Brain pericyte (primary cell): ENCODE data around the gene IARS1.

Source experiments
- DNase-seq: peaks from one replicate; pipeline ENCODE4 v3.0.0-alpha.2; 2012; ENCODE audit warnings: low read depth, low spot score

The IARS1 gene

GRCh38 chr9:92293452-92294296 is at the start of gene IARS1:
IARS1 (minus strand) TSS chr9:92293697; CDS start chr9:92289419, 4,278 bp downstream.
- peak; percentile 96 for DNase-seq

GRCh38 chr9:92342825-92343488 is 49.5 kb upstream of the IARS1 start:
- DNase-seq: no peak

DNA sequence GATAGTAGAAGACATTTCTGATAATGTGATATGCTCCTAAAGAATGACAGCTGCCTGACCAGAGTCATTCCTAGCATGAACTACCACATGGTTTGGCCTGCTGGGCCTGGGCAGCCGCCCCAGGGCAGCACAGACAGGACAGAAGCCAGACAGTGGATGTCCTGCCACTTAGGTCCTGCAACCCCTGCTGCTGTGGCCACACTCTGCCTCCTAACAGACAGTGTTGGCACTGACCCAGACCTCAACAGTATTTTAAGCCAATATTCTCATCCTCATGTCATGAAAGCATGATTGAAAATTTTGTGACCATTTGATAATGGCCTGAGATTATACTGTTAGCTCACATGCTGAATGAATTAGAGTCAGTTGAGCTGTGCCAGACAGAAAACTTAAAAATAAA is 48.1 kb upstream of the IARS1 start:
- no peak for DNase-seq

GRCh38 chr9:92333282-92333634 is 39.8 kb upstream of the IARS1 start:
- no peak for DNase-seq

- DNase-seq: peak; percentile 49
These were observed 39.2 kb upstream of the IARS1 start for GRCh38 chr9:92332577-92333281.

- DNase-seq: no peak
These were observed 34.7 kb upstream of the IARS1 start for GRCh38 chr9:92328225-92328624.

DNA sequence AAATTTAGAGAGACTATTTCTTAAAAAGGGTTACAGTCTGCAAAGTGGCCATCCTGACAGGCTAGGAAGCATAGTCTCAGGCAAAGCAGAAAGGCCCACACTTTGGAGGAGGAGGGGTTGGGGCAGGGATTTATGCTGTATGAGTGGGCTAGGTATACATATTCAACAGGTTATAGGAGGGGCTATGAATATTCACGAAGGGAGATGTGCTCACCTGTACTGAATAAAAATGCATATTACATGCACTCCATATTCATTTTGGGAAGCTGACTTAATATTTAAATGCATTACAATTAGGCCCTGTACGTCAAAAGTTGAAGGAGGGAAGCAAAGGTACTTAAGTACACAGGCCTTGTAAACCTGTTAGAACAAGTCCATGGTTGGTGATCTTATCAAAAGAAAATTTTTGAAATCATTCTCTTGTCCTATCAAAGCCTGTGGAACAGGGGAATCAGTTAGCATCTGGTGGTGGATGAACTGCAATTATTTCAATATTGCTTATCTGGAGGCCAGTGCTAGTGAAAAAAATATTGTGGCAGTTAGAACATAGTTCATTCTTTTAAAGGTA is 33.9 kb upstream of the IARS1 start:
- no peak for DNase-seq

DNA sequence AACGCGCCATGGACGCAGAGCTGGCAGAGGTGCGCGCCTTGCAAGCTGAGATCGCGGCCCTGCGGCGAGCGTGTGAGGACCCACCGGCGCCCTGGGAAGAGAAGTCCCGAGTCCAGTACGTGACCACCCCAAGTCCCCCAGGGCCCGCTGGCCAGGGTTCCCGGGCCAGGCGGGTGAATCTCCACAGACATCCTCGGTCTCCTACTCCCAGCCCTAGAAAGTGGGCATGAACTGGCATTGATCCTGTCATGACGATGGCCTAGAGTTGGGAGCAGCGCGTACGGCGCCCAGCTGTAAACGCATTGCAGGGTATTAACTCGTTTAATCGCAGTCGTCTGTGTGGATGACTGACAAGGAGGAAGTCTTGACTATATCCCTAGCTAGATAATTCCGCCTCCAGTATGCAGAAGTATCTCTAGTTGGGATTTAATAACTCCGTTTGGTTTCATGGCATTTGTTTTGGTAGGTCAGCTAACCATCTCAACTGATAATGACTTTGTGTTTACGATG is 32.5 kb upstream of the IARS1 start:
- no peak for DNase-seq

DNA sequence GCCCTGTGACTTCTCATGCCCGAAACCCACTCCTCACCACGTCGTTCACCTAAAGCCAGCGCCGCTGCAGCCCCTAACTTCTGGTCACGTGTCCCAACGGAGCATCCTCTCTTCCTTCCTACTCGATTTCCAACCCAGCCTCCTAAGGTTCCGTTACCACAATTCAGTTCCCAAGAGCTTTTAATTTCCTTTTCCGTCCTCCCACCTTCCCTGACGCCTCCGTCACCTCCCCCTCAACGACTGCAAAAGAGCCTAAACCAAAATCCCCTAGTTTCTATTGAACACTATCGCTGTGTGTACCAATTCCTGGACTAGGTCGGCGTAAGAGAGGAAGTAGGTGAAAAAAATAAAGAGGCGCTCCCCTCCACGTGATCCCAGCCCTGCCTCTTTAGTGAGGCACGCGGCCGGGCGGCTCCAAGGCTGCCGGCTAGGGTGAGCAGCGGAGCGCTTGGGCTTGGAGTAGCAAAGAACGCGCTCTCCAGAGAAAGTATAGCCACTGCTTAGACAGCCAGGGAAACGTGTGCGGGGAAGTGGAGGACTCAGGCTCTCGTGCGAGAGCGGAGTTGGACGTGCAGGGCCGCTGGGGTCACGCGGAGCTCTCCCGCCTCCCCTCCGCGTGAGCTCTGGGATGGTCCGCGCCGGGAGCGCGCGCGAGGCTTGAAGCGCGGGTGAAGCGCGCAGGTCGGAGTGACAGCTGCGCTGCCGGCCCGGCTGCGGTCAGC is 31.9 kb upstream of the IARS1 start, which contains the start of the genes CENPP and NOL8:
TSS of gene CENPP (plus strand) at position 685 of the 722 bp plus-strand sequence.
TSS of gene NOL8 (minus strand) at position 82 of the 722 bp plus-strand sequence. CDS start 1,189 bp downstream, outside the sequence.
- peak; percentile 76 for DNase-seq

GRCh38 chr9:92324889-92325268 is 31.4 kb upstream of the IARS1 start:
- DNase-seq: no peak

GRCh38 chr9:92324431-92324830 is 30.9 kb upstream of the IARS1 start:
- DNase-seq: no peak

- no peak for DNase-seq
These were observed 22.0 kb upstream of the IARS1 start for GRCh38 chr9:92315456-92315855.

DNA sequence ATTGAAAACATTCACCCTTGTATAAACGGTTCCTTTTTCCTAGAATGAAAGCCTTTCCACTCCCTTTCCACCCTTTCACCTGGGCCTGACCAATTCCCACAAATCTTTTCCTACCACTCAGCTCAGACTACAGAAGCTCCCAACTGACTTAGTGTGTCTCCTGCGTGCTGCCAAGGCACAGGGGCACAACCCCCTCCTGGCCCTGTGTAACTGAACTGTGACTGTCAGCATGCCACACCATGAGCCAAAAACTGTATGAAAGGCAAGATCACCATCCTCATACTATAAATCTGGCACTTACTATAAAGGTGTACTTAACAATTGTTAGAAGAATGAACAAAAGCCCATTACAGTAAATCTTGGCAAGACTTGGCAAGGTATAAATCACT is 20.1 kb upstream of the IARS1 start:
- no peak for DNase-seq

DNA sequence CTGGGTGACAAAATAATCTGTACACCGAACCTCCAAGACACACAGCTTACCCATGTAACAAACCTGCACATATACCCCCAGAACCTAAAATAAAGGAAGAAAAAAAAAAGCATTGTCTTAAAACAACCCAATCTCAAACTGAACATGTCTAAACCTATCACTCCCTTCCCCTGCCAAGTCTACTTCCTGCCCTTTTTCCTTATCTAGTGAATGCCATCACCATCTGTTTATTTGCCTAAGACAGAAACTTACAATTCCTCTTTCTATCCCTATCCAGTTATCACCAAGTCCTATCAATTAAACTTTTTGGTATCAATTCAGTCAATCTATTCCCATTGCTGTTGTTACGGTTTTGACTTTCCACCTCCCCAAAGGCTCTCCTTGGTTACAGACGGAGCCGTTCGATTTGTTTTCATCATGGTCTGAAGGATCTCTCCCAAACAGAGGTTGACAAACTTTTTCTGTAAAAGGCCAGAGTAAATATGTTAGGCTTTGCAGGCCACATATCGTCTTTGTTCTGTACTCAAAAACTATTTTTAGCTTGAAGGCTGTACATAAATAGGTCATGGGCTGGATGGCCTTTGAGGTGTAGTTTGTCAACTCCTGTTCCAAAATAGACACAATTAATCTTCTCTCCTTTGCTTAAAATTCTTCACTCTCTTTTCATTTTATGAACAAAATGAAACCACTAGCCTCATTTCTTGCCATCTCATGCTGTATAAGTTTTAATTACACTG is 19.6 kb upstream of the IARS1 start:
- DNase-seq: no peak

DNA sequence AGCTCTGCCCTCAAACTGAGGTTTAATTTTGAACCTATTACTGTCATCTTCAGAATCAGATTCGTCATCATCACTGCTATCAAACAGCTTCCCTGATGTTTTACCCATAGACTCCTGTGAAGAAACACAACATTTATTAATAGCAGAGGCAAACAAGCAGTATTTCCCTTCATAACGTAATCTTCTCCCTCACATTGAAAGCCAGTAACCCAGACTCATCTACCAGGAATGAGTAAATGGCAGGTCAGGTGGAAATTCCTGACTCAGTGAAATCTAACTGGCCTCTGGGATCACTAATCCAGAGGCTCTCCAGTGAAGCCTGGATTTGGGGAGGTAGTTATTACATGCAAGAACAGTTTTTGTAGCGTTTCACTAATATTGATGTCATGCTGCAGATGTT is 17.1 kb upstream of the IARS1 start:
- no peak for DNase-seq

DNA sequence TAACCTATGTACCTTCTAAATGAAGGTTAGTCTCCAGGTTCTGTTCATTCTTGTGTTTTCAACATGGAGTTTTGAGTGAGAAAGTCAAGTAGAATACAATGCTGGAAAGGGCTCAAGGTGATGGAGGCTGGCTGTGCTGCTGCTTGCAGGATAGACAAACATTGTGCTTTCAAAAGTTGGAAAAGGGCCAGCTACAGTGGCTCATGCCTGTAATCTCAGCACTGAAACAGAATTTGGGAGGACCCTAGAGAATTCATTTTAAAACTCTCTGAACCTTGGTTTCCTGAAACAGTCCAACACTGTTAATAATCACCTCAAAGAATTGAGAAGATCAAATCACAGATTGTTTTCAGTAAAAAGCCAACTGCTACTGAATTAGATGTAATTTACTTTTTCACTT is 15.4 kb upstream of the IARS1 start:
- no peak for DNase-seq

GRCh38 chr9:92300936-92301335 is 7.4 kb upstream of the IARS1 start:
- no peak for DNase-seq

GRCh38 chr9:92299116-92299515 is 5.6 kb upstream of the IARS1 start:
- no peak for DNase-seq

DNA sequence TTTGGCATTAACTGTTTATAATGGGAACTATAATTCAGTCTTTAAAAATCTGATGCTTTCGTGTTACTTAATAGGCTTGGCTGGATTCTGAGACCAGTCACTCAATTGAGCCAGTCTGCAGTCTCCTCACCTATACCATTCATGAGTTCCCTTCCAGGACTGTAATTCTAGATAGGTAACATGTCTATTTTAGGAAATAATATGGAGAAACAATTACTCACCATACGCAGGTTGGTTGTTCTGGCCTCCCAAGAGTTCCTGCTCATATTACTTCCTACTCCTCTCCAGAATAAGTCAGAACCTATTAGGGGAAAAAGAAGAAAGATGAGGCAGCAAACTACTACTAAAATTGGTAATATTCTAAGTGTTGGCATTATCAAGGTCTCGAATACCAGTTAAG is 4.5 kb upstream of the IARS1 start:
- DNase-seq: no peak

DNA sequence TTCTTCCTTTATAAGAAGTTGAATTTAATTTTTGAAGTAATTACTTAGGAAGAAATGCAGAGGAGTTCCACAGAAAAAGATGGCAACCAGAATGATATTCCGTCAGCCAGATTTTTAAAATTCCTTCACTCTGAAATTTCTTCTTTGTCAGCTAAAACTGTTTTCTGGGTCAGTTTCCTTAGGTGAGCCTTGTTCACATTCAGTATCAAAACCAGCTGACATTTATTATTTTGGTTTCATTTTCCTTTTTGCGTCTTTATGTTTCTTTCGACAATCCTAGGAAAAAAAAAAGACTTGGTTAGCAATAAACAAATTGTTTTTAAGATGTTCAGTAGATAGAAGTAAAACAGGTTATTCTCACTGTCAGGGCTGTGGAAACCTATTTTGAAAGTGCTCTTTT is 4.1 kb upstream of the IARS1 start:
- DNase-seq: no peak
